Trophoblast cell (in vitro differentiated cells and primary cell): Measurements from ENCODE around the gene GOLGA6C. TPM values are rescaled to one million over a fixed set of nuclear protein-coding genes. Genes with fewer than 3 reads are reported as not detected.
"Not testable (repeated sequence)": the region's sequence is repeated elsewhere in the genome, so short reads cannot be mapped to it uniquely, and the experiment has no call there.

Experiments
- DNase-seq, 2 donors: peaks; one replicate each; pipeline ENCODE4 v3.0.0-alpha.2; 2016
- H2AFZ ChIP-seq: 2 replicates; pipeline ENCODE4 v1.6.1; 2013; ENCODE audit warnings: low read length, moderate library complexity, mild to moderate bottlenecking; ENCODE audit not compliant: insufficient read depth, poor library complexity
- H2AK5ac ChIP-seq: 2 replicates; pipeline ENCODE4 v1.6.1; 2013; ENCODE audit warnings: mild to moderate bottlenecking, low read length
- H2BK120ac ChIP-seq: 2 replicates; pipeline ENCODE4 v1.6.1; 2013; ENCODE audit warnings: low read length, mild to moderate bottlenecking, moderate library complexity; ENCODE audit not compliant: insufficient read depth, poor library complexity
- H2BK12ac ChIP-seq: 2 replicates; pipeline ENCODE4 v1.6.1; 2013; ENCODE audit warnings: mild to moderate bottlenecking, low read length, moderate library complexity
- H2BK5ac ChIP-seq: 2 replicates; pipeline ENCODE4 v1.6.1; 2013; ENCODE audit warnings: low read length, low read depth, moderate library complexity, mild to moderate bottlenecking; ENCODE audit not compliant: poor library complexity
- H3K14ac ChIP-seq: 2 replicates; pipeline ENCODE4 v1.6.1; 2013; ENCODE audit warnings: mild to moderate bottlenecking, low read length
- H3K18ac ChIP-seq: 2 replicates; pipeline ENCODE4 v1.6.1; 2013; ENCODE audit warnings: mild to moderate bottlenecking, low read length
- H3K23ac ChIP-seq: 2 replicates; pipeline ENCODE4 v1.6.1; 2013; ENCODE audit warnings: low read length
- H3K27ac ChIP-seq: 2 replicates; pipeline ENCODE4 v1.5.1; 2013; ENCODE audit warnings: low read depth, mild to moderate bottlenecking, inconsistent platforms, low read length, moderate library complexity
- H3K27me3 ChIP-seq: 2 replicates; pipeline ENCODE4 v1.6.1; 2013; ENCODE audit warnings: inconsistent platforms, mild to moderate bottlenecking, low read length, moderate library complexity; ENCODE audit not compliant: insufficient read depth
- H3K36me3 ChIP-seq, 2 experiments: 1 replicate in 1 of 2; 2 replicates in 1 of 2; pipeline ENCODE4 v1.6.1; 2013; ENCODE audit warnings: low read length in 2 of 2, mild to moderate bottlenecking in 2 of 2, moderate library complexity in 1 of 2; ENCODE audit not compliant: insufficient read depth in 2 of 2, control insufficient read depth in 1 of 2
- H3K4ac ChIP-seq: 2 replicates; pipeline ENCODE4 v1.6.1; 2013; ENCODE audit warnings: low read depth, mild to moderate bottlenecking, low read length, moderate library complexity
- H3K4me1 ChIP-seq, 2 experiments: 1 replicate in 1 of 2; 2 replicates in 1 of 2; pipeline ENCODE4 v1.6.1; 2013; ENCODE audit warnings: low read length in 2 of 2, mild to moderate bottlenecking in 2 of 2, moderate library complexity in 1 of 2; ENCODE audit not compliant: insufficient read depth in 2 of 2, control insufficient read depth in 1 of 2
- H3K4me2 ChIP-seq: 2 replicates; pipeline ENCODE4 v1.6.1; 2013; ENCODE audit warnings: inconsistent platforms, mild to moderate bottlenecking, low read length, moderate library complexity
- H3K4me3 ChIP-seq: 2 replicates; pipeline ENCODE4 v1.5.1; 2013; ENCODE audit warnings: mild to moderate bottlenecking, low read depth, low read length, inconsistent platforms
- H3K79me1 ChIP-seq: one replicate; pipeline ENCODE4 v1.6.1; 2013; ENCODE audit warnings: low read length
- H3K79me2 ChIP-seq: 2 replicates; pipeline ENCODE4 v1.6.1; 2013; ENCODE audit warnings: low read length, mild to moderate bottlenecking; ENCODE audit not compliant: control insufficient read depth, insufficient read depth, poor library complexity
- H3K9ac ChIP-seq: 2 replicates; pipeline ENCODE4 v1.6.1; 2013; ENCODE audit warnings: mild to moderate bottlenecking, low read length
- H3K9me3 ChIP-seq: 2 replicates; pipeline ENCODE4 v1.6.1; 2013; ENCODE audit warnings: low read depth, mild to moderate bottlenecking, control low read depth, inconsistent platforms, low read length; ENCODE audit not compliant: insufficient read depth
- H4K12ac ChIP-seq: 2 replicates; pipeline ENCODE4 v1.6.1; 2013; ENCODE audit warnings: low read depth, mild to moderate bottlenecking, low read length, moderate library complexity
- H4K8ac ChIP-seq: 2 replicates; pipeline ENCODE4 v1.6.1; 2013; ENCODE audit warnings: low read depth, mild to moderate bottlenecking, low read length, moderate library complexity
- H4K91ac ChIP-seq: one replicate; pipeline ENCODE4 v1.6.1; 2013; ENCODE audit warnings: low read depth, mild to moderate bottlenecking, low read length, moderate library complexity
- WGBS: extraction: QIAGEN DNeasy Blood & Tissue Kit; methylation state at CpG from one replicate; pipeline ENCODE4 v1.1.7; 2013; ENCODE audit warnings: missing lambda C conversion rate; ENCODE audit not compliant: insufficient read length, insufficient coverage; ENCODE audit errors: extremely low coverage; 5-methylcytosine and 5-hydroxymethylcytosine counted together
- polyA plus RNA-seq: library from polyadenylated mRNA; stranded (reverse); fragments of 200-250 nt; gene quantifications from 2 replicates; pipeline ENCODE4 v1.2.3, GENCODE V29; 2013

The GOLGA6C gene, protein sequence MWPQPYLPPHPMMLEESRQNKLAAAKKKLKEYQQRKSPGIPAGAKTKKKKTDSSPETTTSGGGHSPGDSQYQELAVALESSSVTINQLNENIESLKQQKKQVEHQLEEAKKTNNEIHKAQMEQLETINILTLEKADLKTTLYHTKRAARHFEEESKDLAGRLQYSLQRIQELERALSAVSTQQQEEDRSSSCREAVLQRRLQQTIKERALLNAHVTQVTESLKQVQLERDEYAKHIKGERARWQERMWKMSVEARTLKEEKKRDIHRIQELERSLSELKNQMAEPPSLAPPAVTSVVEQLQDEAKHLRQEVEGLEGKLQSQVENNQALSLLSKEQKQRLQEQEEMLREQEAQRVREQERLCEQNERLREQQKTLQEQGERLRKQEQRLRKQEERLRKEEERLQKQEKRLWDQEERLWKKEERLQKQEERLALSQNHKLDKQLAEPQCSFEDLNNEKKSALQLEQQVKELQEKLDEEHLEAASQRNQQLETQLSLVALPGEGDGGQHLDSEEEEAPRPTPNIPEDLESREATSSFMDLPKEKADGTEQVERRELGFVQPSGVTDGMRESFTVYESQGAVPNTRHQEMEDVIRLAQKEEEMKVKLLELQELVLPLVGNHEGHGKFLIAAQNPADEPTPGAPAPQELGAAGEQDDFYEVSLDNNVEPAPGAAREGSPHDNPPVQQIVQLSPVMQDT
- polyA plus RNA-seq = 0.03 and 0.06 TPM in 2 replicates

DNA sequence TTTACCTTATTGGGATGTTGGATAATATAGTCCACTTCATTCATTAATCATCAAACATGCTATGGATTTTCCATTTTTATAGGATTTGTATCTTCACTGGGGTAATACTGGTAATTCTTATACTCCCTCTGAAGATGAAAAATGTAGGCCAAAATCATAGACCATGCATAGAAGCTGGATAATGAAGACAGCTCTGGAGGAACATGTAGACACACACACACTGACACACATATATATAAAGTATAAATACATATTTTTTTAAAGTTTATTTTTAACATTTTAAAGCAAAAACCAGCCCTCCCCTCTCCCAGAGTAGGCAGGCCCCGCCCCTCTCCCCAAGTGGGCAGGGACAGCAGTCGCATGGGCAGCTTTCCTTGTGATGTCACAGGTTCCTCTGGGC lies at the start of gene GOLGA6C:
GOLGA6C (plus strand) TSS at position 301 of the 400 bp plus-strand sequence. CDS start 265 bp downstream, outside the sequence.
- not testable (repeated sequence) for H3K79me2 ChIP-seq, H2BK5ac ChIP-seq, H3K4me3 ChIP-seq, H3K9ac ChIP-seq, DNase-seq, H3K23ac ChIP-seq, H4K91ac ChIP-seq, H2BK120ac ChIP-seq, H4K8ac ChIP-seq, H3K27ac ChIP-seq, H3K4ac ChIP-seq, H3K79me1 ChIP-seq, H3K9me3 ChIP-seq, H3K18ac ChIP-seq, H3K4me1 ChIP-seq, H3K27me3 ChIP-seq, H3K36me3 ChIP-seq, H2BK12ac ChIP-seq, H3K4me2 ChIP-seq, H3K14ac ChIP-seq, H2AK5ac ChIP-seq, H4K12ac ChIP-seq, H2AFZ ChIP-seq
- WGBS = no CpG with 5 or more reads among the region's 2 CpGs

DNA sequence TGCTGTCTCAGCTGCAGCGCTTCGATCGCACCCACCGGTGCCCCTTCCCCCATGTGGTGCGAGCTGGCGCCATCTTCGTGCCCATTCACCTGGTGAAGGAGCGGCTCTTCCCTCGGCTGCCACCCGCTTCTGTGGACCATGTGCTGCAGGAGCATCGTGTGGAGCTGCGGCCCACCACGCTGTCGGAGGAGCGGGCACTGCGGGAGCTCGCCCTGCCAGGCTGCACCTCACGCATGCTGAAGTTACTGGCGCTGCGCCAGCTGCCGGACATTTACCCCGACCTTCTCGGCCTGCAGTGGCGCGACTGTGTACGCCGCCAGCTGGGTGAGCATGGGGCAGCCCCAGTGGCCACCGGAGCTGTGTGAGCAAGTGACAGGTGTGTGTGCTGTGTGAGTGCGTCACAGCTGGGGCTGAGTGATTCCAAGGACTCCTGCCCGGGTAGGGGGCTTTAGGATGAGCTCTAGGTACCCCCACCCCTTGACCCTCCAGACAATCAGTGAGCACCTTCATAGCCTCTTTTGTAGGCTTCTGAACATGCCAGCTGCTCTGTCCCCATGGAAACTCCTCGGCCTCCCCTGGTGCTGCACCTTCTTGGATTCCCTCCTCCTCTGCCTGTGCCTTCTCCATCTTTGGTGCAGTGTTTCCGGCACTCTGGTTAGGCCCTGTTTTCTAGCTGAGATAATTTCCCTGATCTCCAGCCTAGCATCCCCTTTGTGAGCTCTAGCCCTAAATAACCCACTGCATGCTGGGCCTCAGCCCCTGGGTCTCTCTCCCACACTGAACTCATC lies 49.4 kb upstream of the GOLGA6C start:
- H2BK120ac ChIP-seq = no peak overlapping the region
- H3K4ac ChIP-seq = no peak overlapping the region
- H2AK5ac ChIP-seq = no peak overlapping the region
- H3K9me3 ChIP-seq = peaks cover 3% of the 10 kb centered on the region
- H3K4me1 ChIP-seq = no peaks in the 10 kb centered on the region
- H3K79me2 ChIP-seq = peaks cover 2% of the 10 kb centered on the region
- no peak overlapping the region for H3K27ac ChIP-seq
- no peak overlapping the region for H3K23ac ChIP-seq
- H3K79me1 ChIP-seq = no peaks in the 10 kb centered on the region
- H3K27me3 ChIP-seq = no peaks in the 10 kb centered on the region
- H3K36me3 ChIP-seq = peaks cover 50 to 65% of the 10 kb centered on the region in 2 experiments
- H3K9ac ChIP-seq = no peak overlapping the region
- no peak overlapping the region for H4K12ac ChIP-seq
- no peak overlapping the region for H2BK5ac ChIP-seq
- no peak overlapping the region for H3K4me3 ChIP-seq
- H2BK12ac ChIP-seq = no peak overlapping the region
- no peak overlapping the region for H4K8ac ChIP-seq
- no CpG with 5 or more reads among the region's 32 CpGs for WGBS
- H2AFZ ChIP-seq = no peak overlapping the region
- no peak overlapping the region for H3K4me2 ChIP-seq
- H3K14ac ChIP-seq = no peak overlapping the region
- no peak for DNase-seq
- H3K18ac ChIP-seq = no peak overlapping the region
- H4K91ac ChIP-seq = no peak overlapping the region

DNA sequence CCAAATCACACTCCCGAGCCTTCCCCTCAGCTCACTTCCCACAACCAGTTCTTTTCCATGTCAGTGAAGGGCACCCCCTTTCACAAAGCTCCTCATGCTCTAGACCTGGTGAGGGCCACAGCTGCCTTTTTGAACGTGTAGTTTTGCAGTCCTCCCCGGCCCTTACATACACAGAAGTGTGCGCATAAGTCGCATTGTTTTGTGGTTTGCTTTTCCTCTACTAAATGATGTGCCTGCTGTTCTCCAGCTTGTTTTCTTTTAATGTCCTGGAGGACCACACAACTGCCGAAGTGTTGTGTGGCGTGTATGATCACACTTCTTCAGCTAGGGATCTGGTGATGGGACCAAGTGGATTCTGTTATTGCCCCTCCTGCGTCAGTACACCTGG lies 48.9 kb upstream of the GOLGA6C start:
- peaks cover 50 to 65% of the 10 kb centered on the region in 2 experiments for H3K36me3 ChIP-seq
- H4K12ac ChIP-seq = no peak overlapping the region
- no peak overlapping the region for H2BK120ac ChIP-seq
- no peak overlapping the region for H2AFZ ChIP-seq
- H3K4ac ChIP-seq = no peak overlapping the region
- no peak overlapping the region for H3K14ac ChIP-seq
- no peak overlapping the region for H2AK5ac ChIP-seq
- H3K27ac ChIP-seq = no peak overlapping the region
- no peaks in the 10 kb centered on the region for H3K79me1 ChIP-seq
- no peak overlapping the region for H3K4me3 ChIP-seq
- H3K79me2 ChIP-seq = no peaks in the 10 kb centered on the region
- no peak overlapping the region for H4K8ac ChIP-seq
- no peak overlapping the region for H2BK5ac ChIP-seq
- DNase-seq = no peak
- H3K4me2 ChIP-seq = no peak overlapping the region
- H3K9me3 ChIP-seq = peaks cover 3% of the 10 kb centered on the region
- H3K9ac ChIP-seq = no peak overlapping the region
- no peaks in the 10 kb centered on the region for H3K4me1 ChIP-seq
- H4K91ac ChIP-seq = no peak overlapping the region
- no peak overlapping the region for H2BK12ac ChIP-seq
- H3K27me3 ChIP-seq = no peaks in the 10 kb centered on the region
- H3K23ac ChIP-seq = no peak overlapping the region
- H3K18ac ChIP-seq = no peak overlapping the region
- no CpG with 5 or more reads among the region's 8 CpGs for WGBS

DNA sequence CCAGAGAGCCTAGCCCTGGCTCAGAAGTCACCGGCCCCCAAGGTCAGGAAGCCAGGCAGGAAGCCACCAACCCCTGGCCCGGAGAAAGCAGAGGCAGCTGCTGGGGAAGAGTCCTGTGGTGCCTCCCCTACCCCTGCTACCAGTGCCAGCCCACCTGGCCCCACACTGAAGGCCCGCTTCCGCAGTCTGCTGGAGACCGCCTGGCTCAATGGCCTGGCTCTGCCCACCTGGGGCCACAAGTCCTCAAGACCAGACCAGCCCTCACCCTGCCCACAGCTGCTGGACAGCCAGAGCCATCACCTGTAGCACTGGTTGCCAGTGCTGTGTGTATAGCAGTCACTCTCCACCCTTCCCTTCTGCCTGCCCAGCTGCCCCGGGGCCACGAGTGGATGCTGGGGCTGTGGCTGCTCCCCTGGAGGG lies 47.3 kb upstream of the GOLGA6C start:
- Histone ChIP-seq H2BK120ac (no peak overlapping the region), H3K36me3 (peaks cover 50 to 64% of the 10 kb centered on the region in 2 experiments), H3K4ac (no peak overlapping the region), H2AK5ac (no peak overlapping the region), H3K27ac (no peak overlapping the region), H3K9ac (no peak overlapping the region), H4K12ac (no peak overlapping the region), H3K27me3 (no peaks in the 10 kb centered on the region), H3K14ac (no peak overlapping the region), H3K9me3 (peaks cover 3% of the 10 kb centered on the region), H4K8ac (no peak overlapping the region), H3K4me2 (no peak overlapping the region), H4K91ac (no peak overlapping the region), H3K4me3 (no peak overlapping the region), H3K79me1 (no peaks in the 10 kb centered on the region), H3K4me1 (no peaks in the 10 kb centered on the region), H2BK5ac (no peak overlapping the region), H3K79me2 (no peaks in the 10 kb centered on the region), H3K23ac (no peak overlapping the region), H2AFZ (no peak overlapping the region), H3K18ac (no peak overlapping the region), H2BK12ac (no peak overlapping the region)
- DNase-seq = no peak
- no CpG with 5 or more reads among the region's 7 CpGs for WGBS
